HG03442 (cell line): ENCODE data around the gene DUSP7.

Source experiments
- ATAC-seq: cut with Tn5 transposase; IDR thresholded peaks from one replicate; pipeline ENCODE4 v1.9.1; 2021; ENCODE audit warnings: mild to moderate bottlenecking, moderate library complexity; ENCODE audit not compliant: unreplicated experiment

DUSP7 gene

DNA sequence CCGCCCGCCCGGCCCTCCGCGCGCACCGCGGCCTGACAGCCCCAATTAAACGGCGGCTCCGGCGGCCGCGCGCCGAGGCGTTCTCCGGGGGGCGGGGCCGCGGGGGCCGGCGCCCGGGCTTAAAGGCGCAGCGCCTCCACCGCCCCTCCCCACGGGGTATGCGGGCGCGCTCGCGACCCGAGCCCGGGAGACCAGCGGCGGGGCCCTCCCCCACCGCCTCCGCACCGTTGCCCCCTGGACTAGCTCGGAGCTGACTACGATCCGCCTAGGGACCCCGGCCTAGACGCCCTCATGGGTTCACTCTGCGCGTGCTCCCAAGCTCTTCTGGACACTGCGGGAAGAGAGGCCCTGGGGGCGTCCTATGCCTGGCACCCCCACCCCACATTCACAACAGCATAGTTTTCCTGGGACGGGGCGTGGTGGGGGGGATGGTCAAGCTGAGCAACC is at the start of gene DUSP7:
Gene DUSP7, minus strand, starts transcription at position 51 of the 447 bp plus-strand sequence. CDS start 205 bp downstream, outside the sequence.
- peak; percentile 24 for ATAC-seq

DNA sequence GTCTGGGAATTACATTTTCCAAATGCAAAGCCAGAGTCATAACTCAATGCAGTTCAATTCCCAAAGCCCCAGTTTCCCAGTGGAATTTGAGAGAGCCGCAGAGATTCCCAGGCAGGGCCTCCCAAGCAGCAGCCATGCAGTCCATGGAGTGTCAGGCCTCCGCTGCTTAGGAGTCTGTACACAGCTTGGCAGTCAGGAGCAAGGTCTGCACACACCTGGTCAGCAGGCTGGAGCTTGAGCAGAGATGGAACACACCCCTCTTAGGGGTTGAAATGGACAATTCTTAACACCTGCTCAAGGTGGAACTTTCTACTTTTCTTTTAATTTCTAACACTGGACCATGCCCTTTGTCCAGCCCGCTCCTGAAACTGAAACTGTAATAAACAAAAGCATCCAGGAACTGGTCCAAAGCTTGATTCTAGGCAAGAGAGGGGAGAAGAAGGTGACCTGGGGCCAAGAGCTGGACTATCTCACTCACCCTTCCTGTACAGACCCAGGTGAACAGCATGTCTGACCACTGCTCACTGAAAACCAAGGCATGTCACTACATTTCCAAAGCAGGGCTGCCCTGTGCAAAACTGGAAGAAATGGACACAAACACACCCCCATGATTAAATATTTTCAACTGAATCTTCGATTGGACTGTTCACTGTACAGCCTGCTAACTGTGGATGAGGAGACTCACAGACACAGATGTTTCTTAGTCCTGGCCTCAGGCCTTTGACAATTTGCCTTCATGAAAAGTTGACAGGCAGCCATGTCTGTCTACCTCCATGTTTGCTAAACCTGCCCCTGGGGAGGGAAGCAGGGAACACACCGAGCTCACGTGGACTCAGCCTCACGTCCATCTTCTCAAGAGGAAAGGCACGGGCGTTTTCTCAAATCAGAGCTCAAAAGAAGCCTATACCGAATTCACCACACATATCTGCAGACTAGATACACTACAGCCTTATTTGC is 48.6 kb upstream of the DUSP7 start:
- no peak for ATAC-seq

DNA sequence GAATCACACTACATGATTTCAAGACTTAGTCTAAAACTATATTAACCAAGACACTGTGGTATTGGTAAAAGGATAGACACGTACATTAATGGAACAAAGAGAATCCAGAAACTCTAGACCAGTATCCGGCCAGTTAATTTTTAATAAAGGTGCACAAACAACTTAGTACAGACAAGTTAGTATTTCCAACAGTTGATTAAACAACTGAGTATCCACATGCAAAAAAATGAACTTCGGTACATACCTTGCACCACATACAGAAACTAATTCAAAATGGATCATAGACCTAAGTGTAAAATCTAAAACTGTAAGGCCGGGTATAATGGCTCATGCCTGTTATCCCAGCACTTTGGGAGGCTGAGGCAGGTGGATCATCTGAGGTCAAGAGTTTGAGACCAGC is 46.6 kb upstream of the DUSP7 start:
- ATAC-seq: no peak

DNA sequence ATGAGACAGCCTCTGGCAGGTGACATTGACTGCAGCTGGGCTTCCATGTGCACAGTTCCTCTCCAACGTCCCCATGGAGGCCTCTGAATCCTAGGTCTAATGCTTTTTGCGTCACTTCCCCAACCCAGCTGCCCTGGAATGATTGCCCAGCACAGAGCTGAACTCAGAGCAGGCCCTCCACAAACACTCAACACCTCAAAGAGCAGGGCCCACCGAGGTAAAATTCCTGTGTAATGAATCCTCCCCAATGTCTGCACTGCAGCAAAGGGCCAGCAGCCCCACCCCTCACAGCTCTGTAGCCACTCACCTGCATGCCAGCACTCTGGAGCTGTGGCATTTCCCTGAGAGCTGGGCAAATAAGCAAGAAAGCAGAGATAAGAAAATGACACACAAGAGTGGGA is 42.6 kb upstream of the DUSP7 start:
- no peak for ATAC-seq

GRCh38 chr3:52097851-52098507 is 41.6 kb upstream of the DUSP7 start:
- ATAC-seq: no peak

DNA sequence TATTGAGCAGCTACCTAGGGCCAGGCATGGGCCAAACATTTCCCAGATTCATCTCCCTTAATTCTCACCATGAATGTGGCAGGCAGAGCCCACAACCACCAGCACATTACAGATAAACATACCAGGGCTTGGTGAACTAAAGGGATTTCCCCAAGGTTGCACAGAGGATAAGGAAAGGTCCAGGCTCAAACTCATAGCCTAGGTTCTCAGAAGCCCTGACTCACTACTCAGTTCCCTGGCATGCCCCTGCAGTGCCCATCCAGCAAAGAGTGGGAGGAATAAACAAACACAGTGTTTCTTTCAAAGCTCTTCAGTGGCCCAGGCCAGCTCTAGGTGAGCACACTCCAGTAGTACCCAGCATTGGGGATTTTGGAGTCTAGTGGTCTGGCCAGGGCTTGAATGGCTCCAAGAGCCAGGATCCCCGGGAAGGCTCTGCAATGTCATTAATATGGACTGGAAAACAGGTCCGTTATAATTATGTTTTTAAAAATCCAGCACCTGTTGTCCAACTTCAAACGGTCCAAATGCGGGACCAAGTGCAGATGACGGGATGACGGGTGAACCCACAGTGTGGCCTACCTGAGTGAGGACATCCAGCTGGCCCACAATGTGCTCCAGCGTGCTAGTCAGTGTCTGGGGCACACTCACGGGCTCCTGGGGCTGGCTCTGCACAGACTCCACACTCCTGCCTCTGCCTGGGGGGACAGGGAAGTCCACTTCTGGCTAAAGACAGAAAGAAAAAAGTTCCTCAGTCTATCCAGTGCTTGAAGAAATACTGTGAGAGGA is 39.8 kb upstream of the DUSP7 start:
- ATAC-seq: no peak

DNA sequence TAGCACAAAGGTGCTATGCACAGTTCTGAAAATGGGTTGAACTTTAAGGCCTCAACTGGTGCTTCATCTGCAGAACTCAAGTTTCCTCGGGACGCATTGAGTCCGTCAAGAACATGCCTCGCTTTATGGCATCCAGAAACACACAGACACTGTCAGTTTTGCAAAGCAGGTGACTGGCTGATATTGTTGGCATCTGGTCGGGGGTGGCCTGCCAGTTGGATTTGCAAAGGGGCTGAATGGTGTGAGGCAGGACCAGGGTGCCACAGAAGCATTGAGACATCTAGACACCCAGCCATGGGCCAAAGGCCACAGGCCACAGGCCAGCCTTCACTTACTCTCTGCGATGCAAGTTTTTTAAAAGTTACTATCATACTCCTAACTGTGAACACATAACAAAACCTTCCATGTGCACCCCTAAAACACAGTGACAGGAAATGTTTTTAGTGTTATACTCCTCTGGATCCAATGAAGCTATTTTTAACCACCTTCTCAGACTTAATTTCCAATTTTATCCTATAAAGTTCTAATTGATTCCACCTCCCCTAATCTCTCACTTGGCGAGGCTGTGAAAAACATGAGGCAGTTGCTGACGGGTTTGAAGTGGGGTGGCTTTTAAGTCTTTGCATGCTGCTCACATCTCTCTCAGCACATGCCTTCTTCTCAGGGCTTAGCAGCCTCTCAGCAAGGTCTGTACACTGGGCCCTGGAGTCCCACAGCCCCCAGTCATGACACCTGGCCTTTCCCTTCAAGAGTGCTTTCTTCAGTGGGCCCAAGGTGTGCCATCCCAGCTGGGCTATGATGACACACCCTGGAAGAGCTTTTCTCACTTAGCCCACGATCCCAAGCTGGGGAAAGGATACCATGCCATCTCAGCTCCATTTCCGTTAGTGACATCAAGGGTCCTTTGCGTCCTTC is 38.5 kb upstream of the DUSP7 start:
- no peak for ATAC-seq

GRCh38 chr3:52093756-52094545 is 37.6 kb upstream of the DUSP7 start:
- no peak for ATAC-seq

DNA sequence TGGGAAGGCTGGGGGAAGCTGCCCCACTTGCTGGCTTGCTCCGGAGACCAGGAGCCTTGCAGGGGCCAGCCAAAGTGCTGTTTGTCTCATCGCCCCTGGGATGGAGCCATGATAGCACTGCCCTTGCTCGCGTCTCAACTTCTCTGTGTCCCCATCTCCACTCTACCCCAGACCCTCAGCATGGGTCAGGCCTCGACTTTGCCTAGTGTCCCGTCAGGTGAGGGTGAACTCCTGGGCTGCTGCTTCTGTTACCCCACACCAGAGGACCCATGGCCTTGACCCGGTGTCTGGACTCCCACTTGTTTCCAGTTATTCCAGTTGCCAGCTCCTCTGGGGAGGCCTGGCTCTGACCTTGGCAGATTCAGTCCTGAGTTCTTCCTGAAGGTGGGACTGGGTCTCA is 36.5 kb upstream of the DUSP7 start:
- no peak for ATAC-seq

DNA sequence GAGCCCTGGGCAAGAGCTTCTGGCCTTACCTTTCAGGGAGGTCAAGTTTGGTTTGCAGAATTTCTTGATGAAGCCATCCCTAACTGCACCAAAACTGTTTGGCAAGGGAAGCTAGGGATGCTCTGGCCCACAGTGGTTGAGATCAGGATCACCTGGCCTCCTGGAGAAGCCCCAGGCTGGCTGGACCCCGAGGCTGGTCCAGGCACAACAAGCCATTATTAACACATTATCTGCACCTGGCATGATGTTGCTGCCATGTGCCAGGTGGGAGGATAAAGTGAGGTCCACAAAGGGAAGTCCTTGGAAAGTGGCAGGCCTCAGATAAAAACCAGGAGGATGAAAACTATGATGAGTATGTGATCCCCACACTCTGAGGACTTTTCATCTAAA is 35.9 kb upstream of the DUSP7 start:
- no peak for ATAC-seq

DNA sequence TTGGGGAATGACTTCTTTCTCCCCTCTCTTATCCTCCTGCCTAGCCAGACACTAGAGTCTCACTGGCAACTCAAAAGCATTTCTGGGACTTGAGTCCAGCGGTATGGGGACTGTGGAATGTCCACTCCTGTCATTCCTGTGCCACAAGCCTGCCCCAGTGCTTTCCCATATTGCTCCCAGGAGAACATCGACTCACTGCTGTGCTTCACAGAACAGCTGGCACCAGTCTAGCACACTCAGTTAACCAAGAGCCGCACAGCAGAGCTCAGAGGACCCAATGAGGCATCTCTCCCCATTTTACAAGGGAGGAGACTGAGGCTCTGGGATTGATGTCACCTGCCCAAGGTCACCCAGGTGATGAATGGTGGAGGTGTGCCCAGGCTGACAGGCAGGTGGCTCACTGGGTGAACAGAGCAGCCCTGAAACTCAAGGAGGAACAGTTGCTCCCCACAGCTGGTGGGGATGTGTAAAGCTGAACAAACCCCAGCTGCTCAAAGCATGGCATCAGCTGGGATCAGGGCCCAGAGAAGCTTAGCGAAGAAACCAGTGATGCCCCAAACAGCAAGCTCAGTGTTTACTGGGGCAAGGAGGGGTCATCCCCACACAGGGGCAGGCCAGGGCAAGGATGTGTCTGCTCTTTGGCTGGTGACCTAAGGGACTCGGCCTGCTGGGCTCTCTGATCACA is 35.4 kb upstream of the DUSP7 start:
- ATAC-seq: no peak

GRCh38 chr3:52090933-52091468 is 34.6 kb upstream of the DUSP7 start:
- ATAC-seq: no peak

DNA sequence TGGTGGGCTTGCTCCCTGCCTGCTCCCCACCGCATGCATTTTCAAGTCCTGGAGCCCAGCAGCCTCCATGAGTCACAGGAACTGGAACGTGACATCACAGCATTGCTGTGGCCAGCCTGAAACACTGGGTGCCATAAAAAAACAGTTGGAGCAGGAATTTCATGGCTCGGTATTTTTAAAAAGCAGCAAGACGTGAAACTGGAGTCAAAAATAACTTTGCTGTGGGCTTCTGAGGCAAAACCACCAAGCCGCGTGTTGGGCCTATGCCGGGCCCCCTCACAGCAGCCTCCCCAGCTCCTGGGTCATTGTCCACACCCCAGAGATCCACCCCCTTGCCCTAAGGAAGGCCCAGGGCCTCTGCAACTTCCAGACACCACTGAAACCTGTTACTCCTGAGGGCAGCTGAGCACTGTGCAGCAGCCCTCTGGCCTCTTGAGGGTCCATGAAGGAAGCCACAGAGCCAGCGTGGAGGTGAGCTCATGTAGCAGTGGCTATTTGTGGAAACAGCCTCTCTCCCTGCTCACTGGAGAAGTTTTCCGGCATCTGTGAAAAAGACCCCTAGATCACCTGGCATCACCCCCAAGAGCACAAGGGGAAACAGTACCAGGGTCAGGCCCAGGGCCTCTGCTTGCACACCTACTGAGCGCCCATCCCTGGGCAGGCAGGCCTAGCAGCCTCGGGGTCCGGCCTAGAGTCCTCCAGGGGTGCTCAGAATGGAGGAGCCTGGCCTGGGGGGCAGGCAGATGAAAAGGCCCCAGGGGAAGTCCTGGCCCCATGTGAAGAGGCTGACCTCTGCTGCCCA is 34.0 kb upstream of the DUSP7 start:
- ATAC-seq: no peak

DNA sequence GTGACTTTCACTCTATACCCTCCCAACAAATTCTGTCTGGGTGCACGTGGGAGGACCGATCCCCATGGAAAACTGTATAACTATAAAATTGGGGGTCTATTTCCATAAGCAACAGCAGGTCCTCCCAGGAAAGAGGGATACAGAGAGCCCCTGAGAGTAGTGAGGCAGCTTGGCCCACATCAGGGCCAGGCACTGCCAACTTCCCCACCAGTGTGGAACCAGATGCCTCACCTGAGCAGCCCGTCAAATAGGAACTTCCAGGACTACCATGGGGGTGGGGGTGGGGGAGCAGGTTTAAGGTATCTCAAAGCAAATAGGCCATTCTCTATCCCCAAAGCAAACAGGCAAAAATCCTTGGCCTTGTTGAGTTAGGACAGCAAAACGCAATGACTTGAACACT is 33.3 kb upstream of the DUSP7 start:
- ATAC-seq: no peak

DNA sequence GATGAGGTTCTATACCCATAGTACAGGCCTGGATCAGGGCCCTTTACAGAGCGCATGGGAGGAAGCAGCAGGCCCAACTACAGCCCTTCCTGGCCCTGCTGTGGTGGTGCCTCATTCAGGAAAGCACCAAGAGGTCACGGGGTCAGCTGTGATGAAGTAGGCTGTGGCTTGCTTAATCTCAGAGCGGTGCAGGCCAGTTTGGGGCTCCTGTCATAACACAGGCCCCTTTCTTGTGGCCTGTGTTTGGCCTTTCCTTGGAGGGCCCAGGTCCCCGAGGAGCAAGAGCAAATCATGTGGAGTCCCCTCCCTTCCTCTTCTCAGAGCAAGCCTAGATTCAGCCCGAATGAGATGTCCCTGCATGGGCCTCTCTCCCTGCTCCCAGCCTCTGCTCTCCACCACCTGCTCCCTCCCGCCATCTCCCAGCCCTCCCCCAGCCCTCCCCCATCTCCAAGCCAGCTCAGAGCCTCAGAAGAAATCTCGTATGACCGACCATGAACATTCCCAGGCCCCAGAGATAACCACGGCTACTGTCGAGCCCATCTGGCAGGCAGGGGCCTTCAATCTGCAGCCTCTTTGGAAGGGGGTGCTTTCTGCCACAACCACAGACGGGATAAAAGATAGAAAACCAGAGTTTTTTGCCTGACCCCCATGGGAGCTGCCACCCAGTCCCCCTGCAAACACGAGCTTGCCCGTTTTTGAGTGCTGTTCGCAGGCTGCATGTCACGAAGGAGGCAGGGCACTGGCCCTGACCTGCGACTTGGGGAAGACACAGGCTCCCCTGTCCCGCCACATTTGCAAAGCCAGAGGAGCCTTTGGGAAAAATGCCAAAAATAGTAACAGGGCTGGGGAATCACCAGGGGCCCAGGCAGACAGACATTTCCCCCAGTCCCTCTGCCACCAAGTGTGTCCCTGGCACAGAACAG is 32.3 kb upstream of the DUSP7 start:
- ATAC-seq: no peak

GRCh38 chr3:52087731-52088130 is 31.4 kb upstream of the DUSP7 start:
- no peak for ATAC-seq
